NOMO-1 treated with dmso at 0.1 percent for 144 hours (cell line): ENCODE results near the gene FRMD5.

Source experiments
- DNase-seq: peaks from one replicate; lab custom pipeline; 2025; ENCODE audit not compliant: unreplicated experiment; lab: John Stamatoyannopoulos, UW

Gene FRMD5

GRCh38 chr15:43931790-43932435 lies 263.2 kb downstream of the FRMD5 start:
- DNase-seq, result no peak

- DNase-seq, result no peak
These were observed 264.0 kb downstream of the FRMD5 start for GRCh38 chr15:43931119-43931518.

- no peak for DNase-seq
These were observed 264.5 kb downstream of the FRMD5 start for GRCh38 chr15:43930556-43930955.

- DNase-seq, result no peak
These were observed 265.0 kb downstream of the FRMD5 start for GRCh38 chr15:43930079-43930478.

- no peak for DNase-seq
These were observed 266.9 kb downstream of the FRMD5 start for GRCh38 chr15:43928152-43928551.

GRCh38 chr15:43927203-43927602 lies 267.9 kb downstream of the FRMD5 start:
- no peak for DNase-seq

GRCh38 chr15:43923553-43923952 lies 271.5 kb downstream of the FRMD5 start:
- no peak for DNase-seq

GRCh38 chr15:43922021-43922420 lies 273.1 kb downstream of the FRMD5 start:
- DNase-seq, result no peak

- DNase-seq, result no peak
These were observed 274.3 kb downstream of the FRMD5 start for GRCh38 chr15:43920815-43921214.

- DNase-seq, result no peak
These were observed 274.8 kb downstream of the FRMD5 start for GRCh38 chr15:43920254-43920600.

GRCh38 chr15:43919540-43920253 lies 275.4 kb downstream of the FRMD5 start:
- no peak for DNase-seq

GRCh38 chr15:43918717-43919116 lies 276.4 kb downstream of the FRMD5 start:
- DNase-seq, result no peak

GRCh38 chr15:43916326-43916660 lies 278.8 kb downstream of the FRMD5 start:
- DNase-seq, result no peak

- no peak for DNase-seq
These were observed 279.3 kb downstream of the FRMD5 start for GRCh38 chr15:43915631-43916325.

- DNase-seq, result no peak
These were observed 281.1 kb downstream of the FRMD5 start for GRCh38 chr15:43913941-43914340.

- DNase-seq, result no peak
These were observed 281.9 kb downstream of the FRMD5 start for GRCh38 chr15:43913026-43913780.

- no peak for DNase-seq
These were observed 282.9 kb downstream of the FRMD5 start for GRCh38 chr15:43912208-43912607.

GRCh38 chr15:43911235-43911781 lies 283.8 kb downstream of the FRMD5 start:
- no peak for DNase-seq

GRCh38 chr15:43908516-43909050 lies 286.5 kb downstream of the FRMD5 start:
- no peak for DNase-seq

GRCh38 chr15:43905755-43906154 lies 289.3 kb downstream of the FRMD5 start:
- DNase-seq, result no peak

- peak; percentile 3 for DNase-seq
These were observed 291.2 kb downstream of the FRMD5 start for GRCh38 chr15:43903864-43904290.
